ENCODE data around the gene ESRRB. TPM values are rescaled to one million over a fixed set of nuclear protein-coding genes. Genes with fewer than 3 reads are reported as not detected.

The ESRRB gene
- polyA plus RNA-seq, 1 of the 3 experiments (the other 2 are of a cell fraction) = 0.05 TPM

DNA sequence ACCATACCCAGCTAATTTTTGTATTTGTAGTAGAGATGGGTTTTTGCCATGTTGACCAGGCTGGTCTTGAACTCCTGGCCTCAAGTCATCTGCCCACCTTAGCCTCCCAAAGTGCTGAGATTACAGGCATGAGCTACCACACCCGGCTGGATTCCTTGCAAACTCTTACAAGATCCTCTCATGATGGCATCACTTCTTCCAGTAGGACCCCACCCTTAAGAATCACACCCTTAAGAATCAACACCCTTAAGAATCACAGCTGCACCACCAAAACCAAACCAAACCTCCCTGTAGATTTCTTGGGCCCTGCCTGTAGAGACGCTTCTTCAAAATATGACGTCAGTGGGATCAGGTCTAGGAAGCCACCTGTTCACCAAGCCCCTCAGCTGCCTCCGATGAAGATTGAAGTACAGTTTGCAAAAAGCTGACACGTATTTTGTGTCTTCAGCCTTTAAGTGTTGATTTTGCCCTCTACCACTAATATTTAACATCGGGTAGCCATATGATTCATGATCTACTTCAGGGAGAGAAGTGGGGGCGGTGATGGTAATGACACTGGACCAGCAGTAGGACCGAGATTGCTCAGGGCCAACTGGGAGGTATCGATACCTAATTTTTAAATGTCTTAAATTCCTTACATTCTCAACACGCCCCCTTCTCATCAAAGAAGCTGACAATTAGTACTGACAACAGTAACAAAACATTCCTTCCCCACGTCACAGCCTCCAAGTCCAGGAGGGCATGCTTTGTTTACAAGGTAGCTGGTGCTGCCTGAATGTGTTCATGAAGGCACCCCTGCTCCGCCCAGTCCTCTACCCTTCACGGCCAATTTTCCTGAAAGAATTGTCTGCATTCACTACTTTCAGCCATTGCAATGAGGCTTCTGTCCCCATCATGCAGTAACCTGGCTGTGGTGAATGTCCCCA lies 57.2 kb downstream of the ESRRB start (continued):
- TF ChIP-seq, protein P1, sequence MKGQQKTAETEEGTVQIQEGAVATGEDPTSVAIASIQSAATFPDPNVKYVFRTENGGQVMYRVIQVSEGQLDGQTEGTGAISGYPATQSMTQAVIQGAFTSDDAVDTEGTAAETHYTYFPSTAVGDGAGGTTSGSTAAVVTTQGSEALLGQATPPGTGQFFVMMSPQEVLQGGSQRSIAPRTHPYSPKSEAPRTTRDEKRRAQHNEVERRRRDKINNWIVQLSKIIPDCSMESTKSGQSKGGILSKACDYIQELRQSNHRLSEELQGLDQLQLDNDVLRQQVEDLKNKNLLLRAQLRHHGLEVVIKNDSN (IDR thresholded peaks at IDR 0.05; ENCODE audit: borderline replicate concordance, low read depth) = no peak
- no peak for TF ChIP-seq MEF2A (IDR thresholded peaks at IDR 0.05; ENCODE audit: borderline replicate concordance, low read depth)
- TF ChIP-seq EZH2phosphoT487 (IDR thresholded peaks at IDR 0.05; ENCODE audit: borderline replicate concordance, low read depth) = no peak
- TF ChIP-seq RFX5 (IDR thresholded peaks at IDR 0.05; ENCODE audit: low read length) = no peak

DNA sequence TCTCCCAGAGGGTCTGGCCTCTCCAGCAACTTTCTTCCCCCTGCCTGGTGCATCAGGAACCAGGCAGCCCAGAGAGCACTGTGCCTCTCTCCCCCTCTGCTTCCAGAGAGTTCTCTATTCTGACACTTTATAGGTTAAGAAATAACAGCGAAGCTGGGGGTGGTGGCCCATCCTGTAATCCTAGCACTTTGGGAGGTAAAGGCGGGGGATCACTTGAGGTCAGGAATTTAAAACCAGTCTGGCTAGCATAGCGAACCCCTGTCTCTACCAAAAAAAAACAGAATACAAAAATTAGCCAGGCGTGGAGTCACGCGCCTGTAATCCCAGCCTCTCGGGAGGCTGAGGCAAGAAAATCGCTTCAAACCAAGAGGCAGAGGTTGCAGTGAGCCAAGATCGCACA lies 58.3 kb downstream of the ESRRB start:
- Histone ChIP-seq H3F3A (replicated peaks; ENCODE audit: insufficient read depth) (no peaks in the 10 kb centered on the region), H4K20me1 (ENCODE audit: insufficient read depth) (no peaks in the 10 kb centered on the region), H3K9me3 (no peaks in the 10 kb centered on the region), H3K4me3 (ENCODE audit: low read depth in 2 of 2, low read length in 1 of 2) (no peak overlapping the region), H3K27ac (ENCODE audit: low read depth in 2 of 2, low read length in 1 of 2) (no peak overlapping the region), H3K4me2 (no peak overlapping the region), H3K27me3 (ENCODE audit: insufficient read depth) (peaks cover 7% of the 10 kb centered on the region; the same call in 1 of the 2 replicates), H3K9me2 (no peaks in the 10 kb centered on the region), H3K4me1 (ENCODE audit: control insufficient read depth in 1 of 2, insufficient read depth in 2 of 2, low read depth in 1 of 2, low read length in 1 of 2) (no peaks in the 10 kb centered on the region), H3K9ac (no peak overlapping the region), H3K36me3 (replicated peaks in 1 of 2; ENCODE audit: control insufficient read depth in 1 of 2, insufficient read depth in 2 of 2, low read length in 1 of 2) (no peaks in the 10 kb centered on the region), H3K79me2 (ENCODE audit: insufficient read depth) (no peaks in the 10 kb centered on the region), H2AFZ (ENCODE audit: low read depth) (no peak overlapping the region)
- TF ChIP-seq, protein P2, sequence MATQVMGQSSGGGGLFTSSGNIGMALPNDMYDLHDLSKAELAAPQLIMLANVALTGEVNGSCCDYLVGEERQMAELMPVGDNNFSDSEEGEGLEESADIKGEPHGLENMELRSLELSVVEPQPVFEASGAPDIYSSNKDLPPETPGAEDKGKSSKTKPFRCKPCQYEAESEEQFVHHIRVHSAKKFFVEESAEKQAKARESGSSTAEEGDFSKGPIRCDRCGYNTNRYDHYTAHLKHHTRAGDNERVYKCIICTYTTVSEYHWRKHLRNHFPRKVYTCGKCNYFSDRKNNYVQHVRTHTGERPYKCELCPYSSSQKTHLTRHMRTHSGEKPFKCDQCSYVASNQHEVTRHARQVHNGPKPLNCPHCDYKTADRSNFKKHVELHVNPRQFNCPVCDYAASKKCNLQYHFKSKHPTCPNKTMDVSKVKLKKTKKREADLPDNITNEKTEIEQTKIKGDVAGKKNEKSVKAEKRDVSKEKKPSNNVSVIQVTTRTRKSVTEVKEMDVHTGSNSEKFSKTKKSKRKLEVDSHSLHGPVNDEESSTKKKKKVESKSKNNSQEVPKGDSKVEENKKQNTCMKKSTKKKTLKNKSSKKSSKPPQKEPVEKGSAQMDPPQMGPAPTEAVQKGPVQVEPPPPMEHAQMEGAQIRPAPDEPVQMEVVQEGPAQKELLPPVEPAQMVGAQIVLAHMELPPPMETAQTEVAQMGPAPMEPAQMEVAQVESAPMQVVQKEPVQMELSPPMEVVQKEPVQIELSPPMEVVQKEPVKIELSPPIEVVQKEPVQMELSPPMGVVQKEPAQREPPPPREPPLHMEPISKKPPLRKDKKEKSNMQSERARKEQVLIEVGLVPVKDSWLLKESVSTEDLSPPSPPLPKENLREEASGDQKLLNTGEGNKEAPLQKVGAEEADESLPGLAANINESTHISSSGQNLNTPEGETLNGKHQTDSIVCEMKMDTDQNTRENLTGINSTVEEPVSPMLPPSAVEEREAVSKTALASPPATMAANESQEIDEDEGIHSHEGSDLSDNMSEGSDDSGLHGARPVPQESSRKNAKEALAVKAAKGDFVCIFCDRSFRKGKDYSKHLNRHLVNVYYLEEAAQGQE (IDR thresholded peaks at IDR 0.05; ENCODE audit: low read depth, low read length) = no peak
- no peak for TF ChIP-seq TAF1 (IDR thresholded peaks at IDR 0.05; ENCODE audit: borderline replicate concordance, low read depth, low read length)
- TF ChIP-seq FOSL2 (IDR thresholded peaks at IDR 0.05; ENCODE audit: borderline replicate concordance, low read depth) = no peak
- no peak for TF ChIP-seq RAD21 (IDR thresholded peaks at IDR 0.05; ENCODE audit: low read length)
- TF ChIP-seq POLR2AphosphoS5 (IDR thresholded peaks at IDR 0.05; ENCODE audit: low read depth, low read length) = no peak
- TF ChIP-seq CHD2 (IDR thresholded peaks at IDR 0.05; ENCODE audit: low read length, partially characterized antibody) = no peak
- no peak for TF ChIP-seq YY1 (IDR thresholded peaks at IDR 0.05; ENCODE audit: low read depth)
- TF ChIP-seq, protein P3, sequence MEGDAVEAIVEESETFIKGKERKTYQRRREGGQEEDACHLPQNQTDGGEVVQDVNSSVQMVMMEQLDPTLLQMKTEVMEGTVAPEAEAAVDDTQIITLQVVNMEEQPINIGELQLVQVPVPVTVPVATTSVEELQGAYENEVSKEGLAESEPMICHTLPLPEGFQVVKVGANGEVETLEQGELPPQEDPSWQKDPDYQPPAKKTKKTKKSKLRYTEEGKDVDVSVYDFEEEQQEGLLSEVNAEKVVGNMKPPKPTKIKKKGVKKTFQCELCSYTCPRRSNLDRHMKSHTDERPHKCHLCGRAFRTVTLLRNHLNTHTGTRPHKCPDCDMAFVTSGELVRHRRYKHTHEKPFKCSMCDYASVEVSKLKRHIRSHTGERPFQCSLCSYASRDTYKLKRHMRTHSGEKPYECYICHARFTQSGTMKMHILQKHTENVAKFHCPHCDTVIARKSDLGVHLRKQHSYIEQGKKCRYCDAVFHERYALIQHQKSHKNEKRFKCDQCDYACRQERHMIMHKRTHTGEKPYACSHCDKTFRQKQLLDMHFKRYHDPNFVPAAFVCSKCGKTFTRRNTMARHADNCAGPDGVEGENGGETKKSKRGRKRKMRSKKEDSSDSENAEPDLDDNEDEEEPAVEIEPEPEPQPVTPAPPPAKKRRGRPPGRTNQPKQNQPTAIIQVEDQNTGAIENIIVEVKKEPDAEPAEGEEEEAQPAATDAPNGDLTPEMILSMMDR (IDR thresholded peaks at IDR 0.05) = no peak
- TF ChIP-seq, protein P1 (IDR thresholded peaks at IDR 0.05; ENCODE audit: borderline replicate concordance, low read depth) = no peak
- TF ChIP-seq EP300 (IDR thresholded peaks at IDR 0.05; ENCODE audit: borderline replicate concordance in 1 of 2, low read depth in 1 of 2, low read length in 1 of 2) = no peak
- TF ChIP-seq TEAD4 (IDR thresholded peaks at IDR 0.05; ENCODE audit: borderline replicate concordance, insufficient read depth) = no peak
- TF ChIP-seq MXI1 (IDR thresholded peaks at IDR 0.05; ENCODE audit: low read depth, low read length) = no peak
- no peak for TF ChIP-seq EZH2phosphoT487 (IDR thresholded peaks at IDR 0.05; ENCODE audit: borderline replicate concordance, low read depth)
- TF ChIP-seq, protein P4, sequence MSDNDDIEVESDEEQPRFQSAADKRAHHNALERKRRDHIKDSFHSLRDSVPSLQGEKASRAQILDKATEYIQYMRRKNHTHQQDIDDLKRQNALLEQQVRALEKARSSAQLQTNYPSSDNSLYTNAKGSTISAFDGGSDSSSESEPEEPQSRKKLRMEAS (IDR thresholded peaks at IDR 0.05; ENCODE audit: low read depth) = no peak
- TF ChIP-seq, protein P5, sequence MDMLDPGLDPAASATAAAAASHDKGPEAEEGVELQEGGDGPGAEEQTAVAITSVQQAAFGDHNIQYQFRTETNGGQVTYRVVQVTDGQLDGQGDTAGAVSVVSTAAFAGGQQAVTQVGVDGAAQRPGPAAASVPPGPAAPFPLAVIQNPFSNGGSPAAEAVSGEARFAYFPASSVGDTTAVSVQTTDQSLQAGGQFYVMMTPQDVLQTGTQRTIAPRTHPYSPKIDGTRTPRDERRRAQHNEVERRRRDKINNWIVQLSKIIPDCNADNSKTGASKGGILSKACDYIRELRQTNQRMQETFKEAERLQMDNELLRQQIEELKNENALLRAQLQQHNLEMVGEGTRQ (IDR thresholded peaks at IDR 0.05; ENCODE audit: borderline replicate concordance, low read depth, low read length) = no peak
- no peak for TF ChIP-seq FOXM1 (IDR thresholded peaks at IDR 0.05; ENCODE audit: low read depth)
- WGBS (ENCODE audit: low lambda C conversion rate) = 61% methylated on average over 9 of the region's 9 CpGs
- no peak for DNase-seq
- ChIA-PET CTCF (interaction anchor here (1.9 kb wide), 1 partner anchor 22 kb away, joined by 4 read pairs; no protein-coding TSS in a partner anchor), POLR2A (no interaction called here)
